Lung (tissue), 12 donors: ENCODE data around the gene TYMS. TPM values are rescaled to one million over a fixed set of nuclear protein-coding genes. Genes with fewer than 3 reads are reported as not detected.
A peak's percentile ranks its signal among the peaks of the same experiment; 100 is the strongest.

Experiments used
- ATAC-seq: fragments of 200-7000 bp; cut with Tn5 transposase; one replicate; pipeline ENCODE4 v1.9.1; 2020; ENCODE audit warnings: moderate number of reproducible peaks; ENCODE audit not compliant: insufficient read depth, low FRiP score
- DNase-seq, 3 donors: peaks; one replicate each; pipeline ENCODE4 v3.0.0-alpha.2; 2013 to 2017
- H3K27ac ChIP-seq, 2 donors: one replicate each; pipeline ENCODE4 v1.5.1; 2013; ENCODE audit warnings: mild to moderate bottlenecking in 2 of 2, moderate library complexity in 2 of 2, control low read depth in 1 of 2, inconsistent platforms in 1 of 2, low read depth in 1 of 2, low read length in 1 of 2
- H3K27me3 ChIP-seq, 3 donors: one replicate each; pipeline ENCODE4 v1.5.1; 2013; ENCODE audit warnings: low read length in 2 of 3; ENCODE audit not compliant: control insufficient read depth in 3 of 3, insufficient read depth in 3 of 3
- H3K36me3 ChIP-seq, 4 donors: one replicate each; pipeline ENCODE4 v1.5.1; 2013; ENCODE audit warnings: low read length in 4 of 4, mild to moderate bottlenecking in 1 of 4, moderate library complexity in 1 of 4; ENCODE audit not compliant: control insufficient read depth in 4 of 4, insufficient read depth in 4 of 4
- H3K4me1 ChIP-seq, 5 donors: one replicate each; pipeline ENCODE4 v1.5.1; 2013; ENCODE audit warnings: low read length in 5 of 5, mild to moderate bottlenecking in 2 of 5, moderate library complexity in 1 of 5; ENCODE audit not compliant: control insufficient read depth in 5 of 5, insufficient read depth in 5 of 5
- H3K4me3 ChIP-seq: one replicate; pipeline ENCODE4 v1.5.1; 2013; ENCODE audit warnings: mild to moderate bottlenecking, control low read depth, moderate library complexity
- H3K9ac ChIP-seq, 2 donors: one replicate each; pipeline ENCODE4 v1.5.1; 2013; ENCODE audit warnings: low read length in 2 of 2, control low read depth in 1 of 2; ENCODE audit not compliant: insufficient read depth in 1 of 2
- H3K9me3 ChIP-seq, 4 donors: one replicate each; pipeline ENCODE4 v1.5.1; 2013; ENCODE audit warnings: low read length in 3 of 4, mild to moderate bottlenecking in 1 of 4, moderate library complexity in 1 of 4; ENCODE audit not compliant: control insufficient read depth in 4 of 4, insufficient read depth in 3 of 4
- WGBS, 2 donors: extraction: QIAGEN DNeasy Blood & Tissue Kit; methylation state at CpG; one replicate each; pipeline ENCODE4 v1.1.7; 2013; 5-methylcytosine and 5-hydroxymethylcytosine counted together
- polyA plus RNA-seq, 2 donors: library from polyadenylated mRNA; stranded (reverse); fragments of 200-250 nt; gene quantifications; one replicate each; pipeline ENCODE4 v1.2.1, GENCODE V29; 2013
- total RNA-seq, 2 donors: library from RNA; depleted of rRNA in 1 of 2; stranded (reverse); fragments of >200 nt in 1 of 2; gene quantifications; one replicate each; pipeline ENCODE4 v1.2.1, GENCODE V29; 2014 to 2021
- TF ChIP-seq, protein P1 (sequence below): IDR thresholded peaks from 2 replicates; pipeline ENCODE4 v1.5.1; 2012; ENCODE audit warnings: mild to moderate bottlenecking; ENCODE audit errors: control extremely low read depth, extremely low read depth
- donor health status: control.
- donor health status: control.
- donor health status: Bipolar disorder and iron deficiency.
- donor health status: healthy.
- donor health status: DM: yes; HTN: yes; CAD: no.

TYMS gene
- total and polyA plus RNA-seq, 4 donors, result 5.8 to 23.4 (median 8.2) TPM

DNA sequence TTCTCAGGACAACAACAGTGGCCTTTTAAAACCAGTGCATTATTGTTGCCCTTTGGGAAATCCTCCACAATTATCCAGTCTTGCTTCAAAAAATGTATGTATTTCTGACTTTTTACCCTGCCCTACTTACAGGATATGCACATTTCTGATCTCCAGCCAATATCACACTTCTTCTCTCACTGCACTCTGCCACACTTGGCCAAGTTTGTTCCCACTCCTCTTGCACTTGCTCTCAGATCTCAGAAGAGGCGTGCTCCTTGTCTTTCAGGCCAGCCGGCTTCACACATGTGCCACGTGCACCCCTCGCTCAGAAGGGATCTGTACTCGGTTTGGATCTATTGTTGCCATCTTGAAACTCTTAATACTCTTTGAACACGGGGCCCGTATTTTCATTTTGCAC lies 45.3 kb upstream of the TYMS start:
- Histone ChIP-seq H3K4me3 (no peak overlapping the region), H3K4me1 (peaks cover 0 to 34% (median 5%) of the 10 kb centered on the region in 5 donors), H3K36me3 (no peaks in the 10 kb centered on the region), H3K9ac (no peak overlapping the region), H3K9me3 (no peaks in the 10 kb centered on the region), H3K27ac (no peak overlapping the region), H3K27me3 (no peaks in the 10 kb centered on the region)
- 79 to 94% methylated on average over 7 of the region's 7 CpGs for WGBS, 2 donors
- no peak for ATAC-seq
- TF ChIP-seq, protein P1, sequence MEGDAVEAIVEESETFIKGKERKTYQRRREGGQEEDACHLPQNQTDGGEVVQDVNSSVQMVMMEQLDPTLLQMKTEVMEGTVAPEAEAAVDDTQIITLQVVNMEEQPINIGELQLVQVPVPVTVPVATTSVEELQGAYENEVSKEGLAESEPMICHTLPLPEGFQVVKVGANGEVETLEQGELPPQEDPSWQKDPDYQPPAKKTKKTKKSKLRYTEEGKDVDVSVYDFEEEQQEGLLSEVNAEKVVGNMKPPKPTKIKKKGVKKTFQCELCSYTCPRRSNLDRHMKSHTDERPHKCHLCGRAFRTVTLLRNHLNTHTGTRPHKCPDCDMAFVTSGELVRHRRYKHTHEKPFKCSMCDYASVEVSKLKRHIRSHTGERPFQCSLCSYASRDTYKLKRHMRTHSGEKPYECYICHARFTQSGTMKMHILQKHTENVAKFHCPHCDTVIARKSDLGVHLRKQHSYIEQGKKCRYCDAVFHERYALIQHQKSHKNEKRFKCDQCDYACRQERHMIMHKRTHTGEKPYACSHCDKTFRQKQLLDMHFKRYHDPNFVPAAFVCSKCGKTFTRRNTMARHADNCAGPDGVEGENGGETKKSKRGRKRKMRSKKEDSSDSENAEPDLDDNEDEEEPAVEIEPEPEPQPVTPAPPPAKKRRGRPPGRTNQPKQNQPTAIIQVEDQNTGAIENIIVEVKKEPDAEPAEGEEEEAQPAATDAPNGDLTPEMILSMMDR, result no peak
- peak; percentile 56 to 74 (median 71) for DNase-seq

DNA sequence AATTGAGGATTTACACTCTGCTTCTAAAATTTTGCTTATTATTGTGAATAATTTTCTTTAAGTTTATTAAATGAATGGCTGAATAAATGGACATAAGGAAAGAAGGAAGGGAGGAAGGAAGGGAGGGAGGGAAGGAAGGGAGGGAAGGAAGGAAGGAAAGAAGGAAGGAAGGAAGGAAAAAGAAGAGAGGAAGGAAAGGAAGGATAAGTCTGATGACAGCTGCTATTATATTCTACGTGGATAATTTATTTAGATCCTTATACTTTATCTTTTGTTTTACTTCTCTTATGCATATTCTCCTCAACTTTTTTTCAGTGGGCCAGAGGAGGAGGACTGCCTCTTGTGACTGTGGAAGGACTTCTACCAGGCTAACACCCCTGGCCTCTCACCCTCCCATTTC lies 43.3 kb upstream of the TYMS start:
- 49 to 57% methylated on average over 1 of the region's 1 CpG for WGBS, 2 donors
- H3K4me3 ChIP-seq, result no peak overlapping the region
- no peaks in the 10 kb centered on the region for H3K27me3 ChIP-seq
- H3K9ac ChIP-seq, result no peak overlapping the region
- no peak for ATAC-seq
- H3K36me3 ChIP-seq, result no peaks in the 10 kb centered on the region
- TF ChIP-seq, protein P1, result no peak
- peaks cover 0 to 49% (median 14%) of the 10 kb centered on the region in 5 donors for H3K4me1 ChIP-seq
- H3K9me3 ChIP-seq, result no peaks in the 10 kb centered on the region
- no peak for DNase-seq
- H3K27ac ChIP-seq, result no peak overlapping the region

DNA sequence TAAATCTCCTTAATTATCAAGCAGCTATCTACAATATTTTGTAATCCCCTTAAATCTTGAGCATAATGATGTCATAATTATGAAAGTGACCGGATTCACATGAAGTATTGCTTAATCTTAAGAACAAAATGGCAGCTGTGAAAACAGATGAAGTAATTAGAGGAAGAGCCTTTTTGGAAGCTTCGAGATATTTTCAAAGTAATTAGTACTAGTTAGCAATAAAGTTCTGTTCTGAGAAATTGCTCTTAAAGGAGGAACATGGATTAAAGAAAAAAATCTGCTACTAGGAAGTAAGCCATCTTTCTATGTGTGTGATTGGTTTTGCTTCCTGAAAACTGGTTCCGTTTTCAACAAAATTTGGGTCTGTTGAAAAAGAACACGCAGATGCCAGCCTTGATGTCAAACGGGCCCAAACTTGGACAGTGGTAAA lies 42.3 kb upstream of the TYMS start:
- H3K27me3 ChIP-seq, result no peaks in the 10 kb centered on the region
- H3K9me3 ChIP-seq, result no peaks in the 10 kb centered on the region
- H3K9ac ChIP-seq, result no peak overlapping the region
- ATAC-seq (no peak), DNase-seq (no peak)
- H3K4me3 ChIP-seq, result no peak overlapping the region
- no peaks in the 10 kb centered on the region for H3K36me3 ChIP-seq
- TF ChIP-seq, protein P1, result no peak
- no peak overlapping the region for H3K27ac ChIP-seq
- 41 to 59% methylated on average over 5 of the region's 5 CpGs for WGBS, 2 donors
- H3K4me1 ChIP-seq, result peaks cover 0 to 52% (median 14%) of the 10 kb centered on the region in 5 donors

DNA sequence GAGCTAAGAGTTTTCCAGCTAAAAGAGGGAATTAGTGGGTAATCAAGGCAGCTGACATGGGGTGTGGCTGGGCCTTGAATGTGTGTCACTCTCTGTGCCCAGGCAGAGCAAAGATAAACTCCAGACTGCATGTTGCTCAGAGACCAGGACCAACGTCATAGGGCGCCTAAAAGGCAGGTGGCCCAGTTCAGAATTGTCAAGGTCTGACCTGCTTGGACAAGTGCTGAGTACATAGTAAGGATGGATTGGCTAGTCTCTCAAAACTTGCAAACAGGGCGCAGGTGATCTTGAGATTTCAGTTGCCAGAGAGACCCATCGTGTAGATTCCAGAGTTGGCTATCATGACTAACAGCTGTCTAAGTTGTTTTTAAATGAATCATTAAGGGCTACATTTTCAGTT lies 41.7 kb upstream of the TYMS start:
- Histone ChIP-seq H3K27me3 (no peaks in the 10 kb centered on the region), H3K36me3 (no peaks in the 10 kb centered on the region), H3K4me1 (peaks cover 0 to 52% (median 14%) of the 10 kb centered on the region in 5 donors), H3K4me3 (no peak overlapping the region), H3K9ac (no peak overlapping the region), H3K27ac (peak overlapping the region in 1 of 2 donors; percentile 42), H3K9me3 (no peaks in the 10 kb centered on the region)
- WGBS, 2 donors, result 60 to 77% methylated on average over 4 of the region's 4 CpGs
- ATAC-seq, result no peak
- DNase-seq, result no peak
- TF ChIP-seq, protein P1, result no peak
